Hepatocyte (in vitro differentiated cells): Measurements from ENCODE around the gene MACROH2A1.

Source experiments
- EZH2 ChIP-seq: fragments of 200-600 bp; sonication (generic); IDR thresholded peaks from 2 replicates; pipeline ENCODE4 v1.6.1; 2016; ENCODE audit warnings: antibody characterized with exemption, mild to moderate bottlenecking, borderline replicate concordance
- TF ChIP-seq, protein P1 (sequence below): fragments of 200-600 bp; sonication (generic); IDR thresholded peaks from 2 replicates; pipeline ENCODE4 v1.5.1; 2016; ENCODE audit warnings: antibody characterized with exemption, mild to moderate bottlenecking; ENCODE audit not compliant: poor library complexity

GRCh38 chr5:135440916-135441315 is 41.9 kb upstream of the MACROH2A1 start:
- TF ChIP-seq, protein P1, sequence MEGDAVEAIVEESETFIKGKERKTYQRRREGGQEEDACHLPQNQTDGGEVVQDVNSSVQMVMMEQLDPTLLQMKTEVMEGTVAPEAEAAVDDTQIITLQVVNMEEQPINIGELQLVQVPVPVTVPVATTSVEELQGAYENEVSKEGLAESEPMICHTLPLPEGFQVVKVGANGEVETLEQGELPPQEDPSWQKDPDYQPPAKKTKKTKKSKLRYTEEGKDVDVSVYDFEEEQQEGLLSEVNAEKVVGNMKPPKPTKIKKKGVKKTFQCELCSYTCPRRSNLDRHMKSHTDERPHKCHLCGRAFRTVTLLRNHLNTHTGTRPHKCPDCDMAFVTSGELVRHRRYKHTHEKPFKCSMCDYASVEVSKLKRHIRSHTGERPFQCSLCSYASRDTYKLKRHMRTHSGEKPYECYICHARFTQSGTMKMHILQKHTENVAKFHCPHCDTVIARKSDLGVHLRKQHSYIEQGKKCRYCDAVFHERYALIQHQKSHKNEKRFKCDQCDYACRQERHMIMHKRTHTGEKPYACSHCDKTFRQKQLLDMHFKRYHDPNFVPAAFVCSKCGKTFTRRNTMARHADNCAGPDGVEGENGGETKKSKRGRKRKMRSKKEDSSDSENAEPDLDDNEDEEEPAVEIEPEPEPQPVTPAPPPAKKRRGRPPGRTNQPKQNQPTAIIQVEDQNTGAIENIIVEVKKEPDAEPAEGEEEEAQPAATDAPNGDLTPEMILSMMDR = no peak
- TF ChIP-seq EZH2 = no peak
